Tibial nerve (tissue), 4 donors: Measurements from ENCODE around the gene NEDD4.

Source experiments
- EP300 ChIP-seq, 2 donors: sonication (generic); formaldehyde crosslinking; IDR thresholded peaks; one replicate each; pipeline ENCODE4 v1.6.1; 2017; ENCODE audit warnings: antibody characterized with exemption in 2 of 2, mild to moderate bottlenecking in 1 of 2
- POLR2A ChIP-seq, 2 donors: fragments of 450-650 bp; IDR thresholded peaks; one replicate each; pipeline ENCODE4 v1.6.1; 2017; ENCODE audit warnings: antibody characterized with exemption in 2 of 2, mild to moderate bottlenecking in 2 of 2, moderate library complexity in 2 of 2
- TF ChIP-seq, protein P1 (sequence below), 5 experiments: fragments of 200-600 bp in 3 of 5; fragments of 450-650 bp in 2 of 5; sonication (generic) in 3 of 5; IDR thresholded peaks; one replicate each; pipeline ENCODE4 v1.5.1; 2016 to 2019; ENCODE audit warnings: antibody characterized with exemption in 5 of 5, mild to moderate bottlenecking in 3 of 5, moderate library complexity in 2 of 5

DNA sequence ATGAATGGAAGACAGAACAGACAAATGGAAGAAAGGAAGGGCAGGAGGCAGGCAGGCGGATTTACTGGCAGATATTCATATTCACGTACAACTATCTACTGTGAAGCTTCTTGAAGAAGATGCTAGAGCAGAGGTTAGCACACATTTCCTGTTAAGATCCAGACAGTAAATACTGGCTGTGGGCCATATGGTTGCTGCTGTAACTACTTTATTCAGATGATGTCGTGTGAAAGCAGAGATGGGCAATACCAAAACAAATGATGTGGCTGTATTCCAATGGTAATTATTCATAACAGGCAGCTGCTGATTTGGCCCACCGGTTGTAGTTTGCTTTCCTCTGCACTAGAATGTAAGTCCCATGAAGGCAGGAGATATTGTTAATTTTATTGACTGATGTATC lies 134.8 kb downstream of the NEDD4 start:
- TF ChIP-seq, protein P1, sequence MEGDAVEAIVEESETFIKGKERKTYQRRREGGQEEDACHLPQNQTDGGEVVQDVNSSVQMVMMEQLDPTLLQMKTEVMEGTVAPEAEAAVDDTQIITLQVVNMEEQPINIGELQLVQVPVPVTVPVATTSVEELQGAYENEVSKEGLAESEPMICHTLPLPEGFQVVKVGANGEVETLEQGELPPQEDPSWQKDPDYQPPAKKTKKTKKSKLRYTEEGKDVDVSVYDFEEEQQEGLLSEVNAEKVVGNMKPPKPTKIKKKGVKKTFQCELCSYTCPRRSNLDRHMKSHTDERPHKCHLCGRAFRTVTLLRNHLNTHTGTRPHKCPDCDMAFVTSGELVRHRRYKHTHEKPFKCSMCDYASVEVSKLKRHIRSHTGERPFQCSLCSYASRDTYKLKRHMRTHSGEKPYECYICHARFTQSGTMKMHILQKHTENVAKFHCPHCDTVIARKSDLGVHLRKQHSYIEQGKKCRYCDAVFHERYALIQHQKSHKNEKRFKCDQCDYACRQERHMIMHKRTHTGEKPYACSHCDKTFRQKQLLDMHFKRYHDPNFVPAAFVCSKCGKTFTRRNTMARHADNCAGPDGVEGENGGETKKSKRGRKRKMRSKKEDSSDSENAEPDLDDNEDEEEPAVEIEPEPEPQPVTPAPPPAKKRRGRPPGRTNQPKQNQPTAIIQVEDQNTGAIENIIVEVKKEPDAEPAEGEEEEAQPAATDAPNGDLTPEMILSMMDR (IDR thresholded peaks at IDR 0.05) = no peak
- TF ChIP-seq POLR2A (IDR thresholded peaks at IDR 0.05) = no peak
- TF ChIP-seq EP300 (IDR thresholded peaks at IDR 0.05) = no peak
